Astrocyte (in vitro differentiated cells and primary cell): ENCODE measurements around the gene NEURL4. TPM values are rescaled to one million over a fixed set of nuclear protein-coding genes. Genes with fewer than 3 reads are reported as not detected.

Source experiments
- DNase-seq: peaks from one replicate; pipeline ENCODE4 v3.0.0-alpha.2; 2010; ENCODE audit warnings: low read depth
- FAIRE-seq: peaks from 2 replicates; lab custom pipeline; 2011; peaks lifted over from hg19 to GRCh38; lab: Jason Lieb, UNC
- H2AFZ ChIP-seq: 2 replicates; pipeline ENCODE4 v1.6.0; 2012; ENCODE audit warnings: low read depth, low read length, inconsistent platforms
- H3K27ac ChIP-seq: 2 replicates; pipeline ENCODE4 v1.5.1; 2011; ENCODE audit warnings: low read depth, low read length, inconsistent platforms
- H3K27me3 ChIP-seq: 2 replicates; pipeline ENCODE4 v1.6.0; 2011; ENCODE audit warnings: low read length, inconsistent platforms; ENCODE audit not compliant: insufficient read depth
- H3K36me3 ChIP-seq: 2 replicates; pipeline ENCODE4 v1.5.1; 2011; ENCODE audit warnings: low read length, inconsistent platforms; ENCODE audit not compliant: insufficient read depth
- H3K4me1 ChIP-seq: 2 replicates; pipeline ENCODE4 v1.5.1; 2011; ENCODE audit warnings: low read length, inconsistent platforms; ENCODE audit not compliant: insufficient read depth
- H3K4me2 ChIP-seq: 2 replicates; pipeline ENCODE4 v1.6.0; 2012; ENCODE audit warnings: low read length, inconsistent platforms
- H3K4me3 ChIP-seq: 2 replicates; pipeline ENCODE4 v1.5.1; 2011; ENCODE audit warnings: low read depth, mild to moderate bottlenecking, low read length, inconsistent platforms; ENCODE audit not compliant: insufficient read depth
- H3K79me2 ChIP-seq: 2 replicates; pipeline ENCODE4 v1.6.0; 2012; ENCODE audit warnings: mild to moderate bottlenecking, low read length, inconsistent platforms; ENCODE audit not compliant: insufficient read depth
- H3K9ac ChIP-seq: 2 replicates; pipeline ENCODE4 v1.6.0; 2012; ENCODE audit warnings: mild to moderate bottlenecking, low read length, inconsistent platforms
- H3K9me3 ChIP-seq: 2 replicates; pipeline ENCODE4 v1.5.1; 2012; ENCODE audit warnings: low read depth, mild to moderate bottlenecking, low read length, inconsistent platforms; ENCODE audit not compliant: insufficient read depth
- H4K20me1 ChIP-seq: 2 replicates; pipeline ENCODE4 v1.6.0; 2012; ENCODE audit warnings: low read length, inconsistent platforms; ENCODE audit not compliant: insufficient read depth
- H3K27ac Mint-ChIP-seq: one replicate; pipeline ENCODE4 v1.8.0; 2021; ENCODE audit warnings: mild to moderate bottlenecking, mixed read lengths; ENCODE audit not compliant: unreplicated experiment
- H3K27me3 Mint-ChIP-seq: one replicate; pipeline ENCODE4 v1.8.0; 2021; ENCODE audit warnings: low read depth, mixed read lengths; ENCODE audit not compliant: unreplicated experiment
- H3K36me3 Mint-ChIP-seq: one replicate; pipeline ENCODE4 v1.8.0; 2021; ENCODE audit warnings: low read depth, mixed read lengths; ENCODE audit not compliant: unreplicated experiment
- H3K4me1 Mint-ChIP-seq: one replicate; pipeline ENCODE4 v1.8.0; 2021; ENCODE audit warnings: low read depth, mixed read lengths; ENCODE audit not compliant: unreplicated experiment
- H3K4me3 Mint-ChIP-seq: one replicate; pipeline ENCODE4 v1.8.0; 2021; ENCODE audit warnings: mild to moderate bottlenecking, moderate library complexity, mixed read lengths; ENCODE audit not compliant: unreplicated experiment
- H3K9me3 Mint-ChIP-seq: one replicate; pipeline ENCODE4 v1.8.0; 2021; ENCODE audit warnings: mild to moderate bottlenecking, mixed read lengths; ENCODE audit not compliant: unreplicated experiment
- EZH2 ChIP-seq: IDR thresholded peaks from 2 replicates; pipeline ENCODE4 v1.6.1; 2012; ENCODE audit warnings: mild to moderate bottlenecking, low read length, inconsistent platforms; ENCODE audit not compliant: insufficient read depth
- total RNA-seq: library from RNA; stranded (reverse); gene quantifications from 2 replicates; pipeline ENCODE4 v1.2.1, GENCODE V29; 2021
- TF ChIP-seq, protein P1 (sequence below): IDR thresholded peaks from 2 replicates; pipeline ENCODE4 v1.5.1; 2011; ENCODE audit warnings: low read depth, mild to moderate bottlenecking, inconsistent platforms, low read length, moderate library complexity; ENCODE audit not compliant: insufficient read depth

NEURL4 gene
- total RNA-seq, 1 donor from 2014 or later: 32.5 TPM

DNA sequence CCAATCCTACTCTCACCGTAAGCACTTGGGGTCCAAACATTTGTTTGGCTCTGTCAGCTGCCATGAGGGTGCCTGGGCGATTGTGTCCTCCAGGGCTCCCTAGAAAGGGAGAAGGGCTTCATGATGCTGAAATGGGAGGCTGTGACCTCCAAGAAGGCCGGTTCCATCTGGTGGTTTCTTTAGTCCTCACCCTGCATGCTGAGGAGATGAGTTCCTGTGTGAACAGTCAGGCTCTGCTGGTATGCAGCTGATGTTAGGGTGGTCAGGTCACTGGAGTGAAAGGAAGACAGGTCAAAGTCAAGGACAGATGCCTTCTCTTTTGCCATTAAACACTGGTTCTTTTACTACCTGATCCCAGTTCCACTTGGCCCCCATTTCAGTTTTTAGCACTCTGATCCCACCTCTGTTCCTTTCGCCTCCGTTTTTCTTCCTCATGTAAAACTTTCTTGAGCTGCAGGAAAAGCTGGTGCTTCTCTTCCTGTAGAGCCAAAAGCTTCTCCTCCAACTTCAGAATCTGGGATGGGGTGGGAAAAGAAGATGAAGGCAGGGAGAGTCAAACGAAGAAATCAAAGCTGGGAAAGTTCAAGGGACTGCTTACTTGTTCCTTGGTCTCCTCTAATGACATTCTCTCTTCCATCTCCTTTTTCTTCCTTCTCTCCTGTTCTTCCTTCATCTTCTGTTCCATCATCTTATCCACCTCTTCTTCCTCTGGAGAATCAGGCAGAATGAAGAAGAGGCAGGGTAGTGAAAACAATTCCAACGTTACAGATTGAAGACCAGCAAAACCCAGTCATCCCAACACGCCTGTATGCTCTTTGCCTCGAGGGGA lies 15.0 kb downstream of the NEURL4 start:
- Mint-ChIP-seq H3K4me1 (peaks cover 50% of the 10 kb centered on the region), H3K4me3 (peak overlapping the region; percentile 94), H3K27me3 (no peaks in the 10 kb centered on the region), H3K9me3 (no peaks in the 10 kb centered on the region), H3K36me3 (peaks cover 27% of the 10 kb centered on the region), H3K27ac (peak overlapping the region; percentile 92)
- Histone ChIP-seq H3K9me3 (no peaks in the 10 kb centered on the region), H3K9ac (peak overlapping the region; percentile 81), H3K79me2 (peaks cover 49% of the 10 kb centered on the region), H3K4me1 (peaks cover 31% of the 10 kb centered on the region), H3K27me3 (no peaks in the 10 kb centered on the region), H2AFZ (no peak overlapping the region), H3K36me3 (peaks cover 43% of the 10 kb centered on the region), H3K4me2 (peak overlapping the region; percentile 95), H4K20me1 (peaks cover 55% of the 10 kb centered on the region), H3K27ac (peak overlapping the region; percentile 80), H3K4me3 (peak overlapping the region; percentile 80)
- FAIRE-seq (no peak), DNase-seq (no peak)
- TF ChIP-seq EZH2: no peak
- TF ChIP-seq, protein P1, sequence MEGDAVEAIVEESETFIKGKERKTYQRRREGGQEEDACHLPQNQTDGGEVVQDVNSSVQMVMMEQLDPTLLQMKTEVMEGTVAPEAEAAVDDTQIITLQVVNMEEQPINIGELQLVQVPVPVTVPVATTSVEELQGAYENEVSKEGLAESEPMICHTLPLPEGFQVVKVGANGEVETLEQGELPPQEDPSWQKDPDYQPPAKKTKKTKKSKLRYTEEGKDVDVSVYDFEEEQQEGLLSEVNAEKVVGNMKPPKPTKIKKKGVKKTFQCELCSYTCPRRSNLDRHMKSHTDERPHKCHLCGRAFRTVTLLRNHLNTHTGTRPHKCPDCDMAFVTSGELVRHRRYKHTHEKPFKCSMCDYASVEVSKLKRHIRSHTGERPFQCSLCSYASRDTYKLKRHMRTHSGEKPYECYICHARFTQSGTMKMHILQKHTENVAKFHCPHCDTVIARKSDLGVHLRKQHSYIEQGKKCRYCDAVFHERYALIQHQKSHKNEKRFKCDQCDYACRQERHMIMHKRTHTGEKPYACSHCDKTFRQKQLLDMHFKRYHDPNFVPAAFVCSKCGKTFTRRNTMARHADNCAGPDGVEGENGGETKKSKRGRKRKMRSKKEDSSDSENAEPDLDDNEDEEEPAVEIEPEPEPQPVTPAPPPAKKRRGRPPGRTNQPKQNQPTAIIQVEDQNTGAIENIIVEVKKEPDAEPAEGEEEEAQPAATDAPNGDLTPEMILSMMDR: no peak

DNA sequence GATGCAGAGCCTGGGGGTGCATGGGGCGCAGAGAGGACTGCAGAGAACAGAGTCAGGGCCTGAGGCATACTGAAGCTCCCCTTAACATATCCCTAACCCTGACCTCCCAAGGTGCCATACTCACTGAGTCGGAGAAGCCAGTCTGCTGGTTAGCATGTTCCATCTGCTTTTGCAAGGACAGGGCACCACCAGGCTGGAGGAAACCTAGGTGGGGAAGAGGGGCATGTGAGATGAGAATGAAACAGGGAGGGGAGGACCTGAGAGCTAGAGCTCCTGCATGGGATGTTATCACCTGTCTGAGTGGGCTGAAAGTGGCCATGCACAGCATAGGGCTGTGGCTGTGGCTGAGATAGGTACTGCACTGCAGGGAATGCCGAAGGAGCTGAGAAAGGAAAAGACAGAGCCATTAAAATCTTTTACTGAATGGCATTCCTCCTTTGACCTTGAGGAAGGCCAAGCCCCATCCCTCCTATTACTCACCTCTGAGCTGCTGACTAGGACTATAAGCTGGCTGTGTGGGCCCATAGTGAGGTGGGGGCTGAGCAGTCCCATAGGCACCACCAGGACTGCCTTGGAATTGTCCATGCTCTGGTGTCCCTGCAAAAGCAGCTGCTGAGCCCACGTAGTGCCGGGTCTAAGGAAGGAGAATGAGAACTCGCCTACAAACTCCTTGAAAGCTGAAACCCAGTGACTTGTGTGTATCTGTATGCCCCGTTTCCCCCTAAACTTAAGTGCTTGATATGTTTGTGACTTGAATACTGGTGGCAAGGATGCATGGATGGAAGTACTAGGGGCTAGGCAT lies 15.8 kb downstream of the NEURL4 start:
- H3K4me3 ChIP-seq: no peak overlapping the region
- H3K27ac ChIP-seq: peak overlapping the region; percentile 18
- peaks cover 63% of the 10 kb centered on the region for H4K20me1 ChIP-seq

More for the DNA sequence above, 15.8 kb downstream of the NEURL4 start:
- H2AFZ ChIP-seq: no peak overlapping the region
- H3K4me1 ChIP-seq: peaks cover 35% of the 10 kb centered on the region
- Mint-ChIP-seq H3K27me3 (no peaks in the 10 kb centered on the region), H3K4me3 (peak overlapping the region; percentile 94), H3K36me3 (peaks cover 26% of the 10 kb centered on the region), H3K9me3 (no peaks in the 10 kb centered on the region), H3K27ac (peak overlapping the region; percentile 58), H3K4me1 (peaks cover 50% of the 10 kb centered on the region)
- FAIRE-seq: no peak
- no peak for DNase-seq
- TF ChIP-seq, protein P1: peak; percentile 36
- no peak for TF ChIP-seq EZH2
- H3K27me3 ChIP-seq: no peaks in the 10 kb centered on the region
- no peaks in the 10 kb centered on the region for H3K9me3 ChIP-seq
- H3K79me2 ChIP-seq: peaks cover 57% of the 10 kb centered on the region
- H3K36me3 ChIP-seq: peaks cover 44% of the 10 kb centered on the region
- H3K9ac ChIP-seq: no peak overlapping the region
- peak overlapping the region; percentile 95 for H3K4me2 ChIP-seq
